ENCODE data around the gene ALAS1. TPM values are rescaled to one million over a fixed set of nuclear protein-coding genes. Genes with fewer than 3 reads are reported as not detected.

ALAS1 gene
- total and polyA plus RNA-seq, 2 experiments from 2014 or later, result 30.4 to 33.9 TPM

GRCh38 chr3:52223449-52224408, 25.8 kb downstream of the ALAS1 start:
- 84 to 85% methylated on average over 32 of the region's 32 CpGs for WGBS, 2 experiments (ENCODE audit: low coverage in 1 of 2, low lambda C conversion rate in 2 of 2, missing lambda C conversion rate in 2 of 2)
- Histone ChIP-seq H2AFZ (no peak overlapping the region), H3K4me2 (ENCODE audit: unreplicated experiment) (no peak overlapping the region), H3K4me3 (no peak overlapping the region), H3F3A (ENCODE audit: insufficient read depth) (no peaks in the 10 kb centered on the region), H3K36me3 (ENCODE audit: low read depth) (0 out of 2 replicates have a peak, but pooled peaks cover 3% of the 10 kb centered on the region), H3K9ac (no peak overlapping the region), H3K9me3 (ENCODE audit: low read depth) (no peaks in the 10 kb centered on the region), H3K27ac (no peak overlapping the region), H3K79me2 (ENCODE audit: insufficient read depth) (no peaks in the 10 kb centered on the region), H3K27me3 (replicated peaks; ENCODE audit: insufficient read depth) (no peaks in the 10 kb centered on the region), H3K4me1 (ENCODE audit: insufficient read depth) (no peaks in the 10 kb centered on the region), H4K20me1 (ENCODE audit: insufficient read depth) (no peaks in the 10 kb centered on the region), H3K9me2 (ENCODE audit: insufficient read depth) (no peaks in the 10 kb centered on the region)
- DNase-seq, result no peak
- TF ChIP-seq EZH2phosphoT487 (IDR thresholded peaks at IDR 0.05; ENCODE audit: insufficient read depth, low read depth), result no peak
- no peak for TF ChIP-seq EZH2 (IDR thresholded peaks at IDR 0.05; ENCODE audit: insufficient read depth, poor library complexity, severe bottlenecking)
- in situ Hi-C loops (cut with MboI), result no loop called here

DNA sequence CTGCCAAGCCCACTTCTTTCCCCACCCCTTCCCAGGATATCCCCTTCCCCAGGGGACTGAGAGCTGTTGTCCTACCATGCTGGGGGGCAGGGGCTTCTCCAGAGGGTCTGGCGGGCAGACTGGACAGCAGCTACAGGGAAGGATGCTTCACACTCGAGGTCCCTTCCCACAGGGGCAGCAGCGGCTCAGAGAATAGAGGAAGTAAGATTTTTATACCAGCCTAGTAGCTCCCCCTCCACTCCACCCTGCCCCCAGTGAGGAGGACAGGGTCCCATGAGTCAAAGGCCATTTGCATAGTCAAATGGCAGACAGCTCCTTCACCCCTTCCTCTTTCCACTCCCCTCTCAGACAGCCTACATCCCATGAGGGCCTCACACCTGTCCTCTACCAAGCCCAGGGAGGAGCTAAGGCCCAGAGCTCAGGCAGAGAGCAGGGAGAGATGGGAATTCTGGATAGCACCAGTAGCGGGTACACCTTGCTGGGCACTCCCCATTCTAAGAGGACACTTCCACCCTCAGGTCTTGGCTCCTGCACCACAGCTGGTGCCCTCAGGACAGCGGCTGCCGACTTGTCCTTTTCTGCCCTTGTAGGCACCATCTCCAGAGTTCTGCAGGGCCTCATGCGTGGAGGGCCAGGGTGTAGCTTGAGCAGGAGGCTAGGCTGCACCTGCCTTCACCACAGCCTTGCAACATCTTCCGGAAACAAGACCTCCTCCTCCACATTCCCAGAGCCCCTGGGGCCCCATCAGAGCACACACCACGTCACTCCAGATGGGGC, 27.7 kb downstream of the ALAS1 start, which contains the start of gene TLR9:
TLR9 (minus strand) TSS at position 194 of the 777 bp plus-strand sequence; CDS start at position 78, 116 bp downstream.
- H2AFZ ChIP-seq, result no peak within 1 kb of the TSS
- H3K4me1 ChIP-seq (ENCODE audit: insufficient read depth), result no peaks in the 10 kb centered on the region
- no peaks in the 10 kb centered on the region for H3F3A ChIP-seq (ENCODE audit: insufficient read depth)
- TF ChIP-seq EZH2phosphoT487 (IDR thresholded peaks at IDR 0.05; ENCODE audit: insufficient read depth, low read depth), result no peak
- no peak for TF ChIP-seq EZH2 (IDR thresholded peaks at IDR 0.05; ENCODE audit: insufficient read depth, poor library complexity, severe bottlenecking)
- H3K9ac ChIP-seq, result no peak within 1 kb of the TSS
- H3K36me3 ChIP-seq (ENCODE audit: low read depth), result peaks cover 12% of the 10 kb centered on the region; the same call in 1 of the 2 replicates
- H3K9me2 ChIP-seq (ENCODE audit: insufficient read depth), result no peaks in the 10 kb centered on the region
- in situ Hi-C loops (cut with MboI), result no loop called here
- H3K79me2 ChIP-seq (ENCODE audit: insufficient read depth), result no peaks in the 10 kb centered on the region
- H3K9me3 ChIP-seq (ENCODE audit: low read depth), result no peaks in the 10 kb centered on the region
- 78 to 84% methylated on average over 9 of the region's 9 CpGs for WGBS, 2 experiments (ENCODE audit: low coverage in 1 of 2, low lambda C conversion rate in 2 of 2, missing lambda C conversion rate in 2 of 2)
- no peak within 1 kb of the TSS for H3K4me3 ChIP-seq
- H3K27me3 ChIP-seq (replicated peaks; ENCODE audit: insufficient read depth), result no peaks in the 10 kb centered on the region
- H3K4me2 ChIP-seq (ENCODE audit: unreplicated experiment), result no peak within 1 kb of the TSS
- no peak for DNase-seq
- no peak within 1 kb of the TSS for H3K27ac ChIP-seq
- H4K20me1 ChIP-seq (ENCODE audit: insufficient read depth), result no peaks in the 10 kb centered on the region

DNA sequence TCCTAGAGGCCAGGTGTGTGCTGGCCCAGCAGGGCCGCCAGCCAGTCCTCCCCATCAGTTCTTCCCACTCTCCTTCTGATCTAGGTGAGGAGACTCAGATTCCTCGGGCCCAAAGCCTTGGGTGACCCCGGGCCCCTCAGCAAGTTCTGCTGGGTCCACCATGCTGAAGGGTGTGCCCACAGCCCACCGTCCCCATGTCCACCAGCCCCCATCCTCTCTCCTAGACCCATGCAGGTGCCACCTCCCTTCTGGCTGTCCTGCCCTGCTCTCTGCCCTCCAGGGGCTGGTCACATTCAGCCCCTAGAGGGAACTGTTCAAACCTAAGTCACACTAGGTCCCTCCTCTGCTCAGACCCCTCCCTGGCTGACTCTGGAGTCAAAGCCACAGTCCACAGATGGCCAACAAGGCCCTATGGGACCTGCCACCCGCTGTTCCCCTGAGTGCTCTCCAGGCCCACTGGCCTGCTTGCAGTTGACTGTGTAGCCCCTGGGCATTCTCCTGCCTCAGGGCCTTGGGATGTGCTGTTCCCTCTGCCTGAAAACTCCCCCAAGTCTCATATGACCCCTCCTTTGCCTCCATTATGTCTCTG, 28.4 kb downstream of the ALAS1 start:
- 63 to 72% methylated on average over 5 of the region's 5 CpGs for WGBS, 2 experiments (ENCODE audit: low coverage in 1 of 2, low lambda C conversion rate in 2 of 2, missing lambda C conversion rate in 2 of 2)
- no peak overlapping the region for H3K9ac ChIP-seq
- no peaks in the 10 kb centered on the region for H3K9me3 ChIP-seq (ENCODE audit: low read depth)
- no peak for DNase-seq
- TF ChIP-seq EZH2 (IDR thresholded peaks at IDR 0.05; ENCODE audit: insufficient read depth, poor library complexity, severe bottlenecking) (no peak), EZH2phosphoT487 (IDR thresholded peaks at IDR 0.05; ENCODE audit: insufficient read depth, low read depth) (no peak)
- no peaks in the 10 kb centered on the region for H3K27me3 ChIP-seq (replicated peaks; ENCODE audit: insufficient read depth)
- no peaks in the 10 kb centered on the region for H3F3A ChIP-seq (ENCODE audit: insufficient read depth)
- H4K20me1 ChIP-seq (ENCODE audit: insufficient read depth), result no peaks in the 10 kb centered on the region
- no peak overlapping the region for H2AFZ ChIP-seq
- H3K27ac ChIP-seq, result no peak overlapping the region
- no peaks in the 10 kb centered on the region for H3K4me1 ChIP-seq (ENCODE audit: insufficient read depth)
- H3K4me2 ChIP-seq (ENCODE audit: unreplicated experiment), result no peak overlapping the region
- no peaks in the 10 kb centered on the region for H3K79me2 ChIP-seq (ENCODE audit: insufficient read depth)
- in situ Hi-C loops (cut with MboI), result no loop called here
- H3K36me3 ChIP-seq (ENCODE audit: low read depth), result peaks cover 12% of the 10 kb centered on the region; the same call in 1 of the 2 replicates
- no peak overlapping the region for H3K4me3 ChIP-seq
- no peaks in the 10 kb centered on the region for H3K9me2 ChIP-seq (ENCODE audit: insufficient read depth)

GRCh38 chr3:52227117-52227516, 29.2 kb downstream of the ALAS1 start:
- Histone ChIP-seq H2AFZ (no peak overlapping the region), H3K79me2 (ENCODE audit: insufficient read depth) (peaks cover 5% of the 10 kb centered on the region), H3K36me3 (ENCODE audit: low read depth) (peaks cover 12% of the 10 kb centered on the region; the same call in 1 of the 2 replicates), H3F3A (ENCODE audit: insufficient read depth) (no peaks in the 10 kb centered on the region), H3K27me3 (replicated peaks; ENCODE audit: insufficient read depth) (no peaks in the 10 kb centered on the region), H3K4me3 (no peak overlapping the region), H3K4me2 (ENCODE audit: unreplicated experiment) (no peak overlapping the region), H3K9me3 (ENCODE audit: low read depth) (no peaks in the 10 kb centered on the region), H3K9me2 (ENCODE audit: insufficient read depth) (no peaks in the 10 kb centered on the region), H3K4me1 (ENCODE audit: insufficient read depth) (no peaks in the 10 kb centered on the region), H3K9ac (no peak overlapping the region), H3K27ac (no peak overlapping the region), H4K20me1 (ENCODE audit: insufficient read depth) (no peaks in the 10 kb centered on the region)
- in situ Hi-C loops (cut with MboI), result no loop called here
- 75 to 84% methylated on average over 4 of the region's 4 CpGs for WGBS, 2 experiments (ENCODE audit: low coverage in 1 of 2, low lambda C conversion rate in 2 of 2, missing lambda C conversion rate in 2 of 2)
- TF ChIP-seq EZH2phosphoT487 (IDR thresholded peaks at IDR 0.05; ENCODE audit: insufficient read depth, low read depth) (no peak), EZH2 (IDR thresholded peaks at IDR 0.05; ENCODE audit: insufficient read depth, poor library complexity, severe bottlenecking) (no peak)
- DNase-seq, result no peak
